GM18873 (cell line): ENCODE results near the gene SPHK2.
"Not testable (repeated sequence)": the region's sequence is repeated elsewhere in the genome, so short reads cannot be mapped to it uniquely, and the experiment has no call there.

Source experiments
- ATAC-seq: cut with Tn5 transposase; IDR thresholded peaks from one replicate; pipeline ENCODE4 v1.9.1; 2021; ENCODE audit warnings: mild to moderate bottlenecking, moderate library complexity, moderate number of reproducible peaks; ENCODE audit not compliant: unreplicated experiment, low FRiP score

Gene SPHK2, protein sequence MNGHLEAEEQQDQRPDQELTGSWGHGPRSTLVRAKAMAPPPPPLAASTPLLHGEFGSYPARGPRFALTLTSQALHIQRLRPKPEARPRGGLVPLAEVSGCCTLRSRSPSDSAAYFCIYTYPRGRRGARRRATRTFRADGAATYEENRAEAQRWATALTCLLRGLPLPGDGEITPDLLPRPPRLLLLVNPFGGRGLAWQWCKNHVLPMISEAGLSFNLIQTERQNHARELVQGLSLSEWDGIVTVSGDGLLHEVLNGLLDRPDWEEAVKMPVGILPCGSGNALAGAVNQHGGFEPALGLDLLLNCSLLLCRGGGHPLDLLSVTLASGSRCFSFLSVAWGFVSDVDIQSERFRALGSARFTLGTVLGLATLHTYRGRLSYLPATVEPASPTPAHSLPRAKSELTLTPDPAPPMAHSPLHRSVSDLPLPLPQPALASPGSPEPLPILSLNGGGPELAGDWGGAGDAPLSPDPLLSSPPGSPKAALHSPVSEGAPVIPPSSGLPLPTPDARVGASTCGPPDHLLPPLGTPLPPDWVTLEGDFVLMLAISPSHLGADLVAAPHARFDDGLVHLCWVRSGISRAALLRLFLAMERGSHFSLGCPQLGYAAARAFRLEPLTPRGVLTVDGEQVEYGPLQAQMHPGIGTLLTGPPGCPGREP

DNA sequence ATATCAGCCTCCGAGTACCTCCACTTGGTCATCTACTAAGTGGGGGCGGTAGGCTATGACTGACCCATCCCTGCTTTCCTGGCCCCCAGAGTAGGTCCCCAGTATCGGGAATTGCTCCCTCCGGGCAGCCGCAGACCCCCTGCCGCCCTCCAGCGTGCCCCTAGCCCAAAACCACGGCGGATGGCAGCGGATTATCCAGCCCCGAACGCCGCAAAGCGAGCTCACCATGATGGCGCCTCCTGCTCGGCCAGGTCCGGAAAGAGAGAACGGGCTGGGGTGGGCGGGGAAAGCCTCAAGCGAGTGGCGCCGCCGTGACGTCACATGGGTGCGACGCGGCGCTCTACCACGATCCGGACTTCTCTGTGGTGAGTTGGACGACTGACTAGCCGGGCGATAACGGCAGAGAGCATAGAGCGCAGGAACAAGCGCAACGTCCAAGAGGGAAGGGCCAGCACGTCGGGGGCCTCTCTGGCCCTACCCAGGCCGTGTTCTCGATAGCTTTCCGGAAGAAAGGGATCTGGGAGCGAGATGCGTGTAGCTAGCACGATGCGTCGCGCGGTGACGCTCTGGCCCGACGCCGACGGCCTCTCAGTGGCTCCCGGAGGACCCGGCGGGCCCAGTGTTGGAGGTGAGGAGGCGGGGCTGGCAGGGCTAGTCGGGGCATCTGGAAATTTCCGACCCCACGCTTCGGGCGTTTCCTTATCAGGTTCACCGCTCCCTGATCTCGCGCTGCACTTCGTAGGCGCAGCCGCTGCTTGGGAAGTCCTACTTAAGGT is at the start of gene SPHK2, which contains the start of gene RPL18:
Gene SPHK2, plus strand, starts transcription at position 591 of the 776 bp plus-strand sequence. CDS start 1,009 bp downstream, outside the sequence.
Gene RPL18, minus strand, starts transcription at position 263 of the 776 bp plus-strand sequence. Its CDS starts 35 bp downstream, at position 228.
- peak; percentile 89 for ATAC-seq

DNA sequence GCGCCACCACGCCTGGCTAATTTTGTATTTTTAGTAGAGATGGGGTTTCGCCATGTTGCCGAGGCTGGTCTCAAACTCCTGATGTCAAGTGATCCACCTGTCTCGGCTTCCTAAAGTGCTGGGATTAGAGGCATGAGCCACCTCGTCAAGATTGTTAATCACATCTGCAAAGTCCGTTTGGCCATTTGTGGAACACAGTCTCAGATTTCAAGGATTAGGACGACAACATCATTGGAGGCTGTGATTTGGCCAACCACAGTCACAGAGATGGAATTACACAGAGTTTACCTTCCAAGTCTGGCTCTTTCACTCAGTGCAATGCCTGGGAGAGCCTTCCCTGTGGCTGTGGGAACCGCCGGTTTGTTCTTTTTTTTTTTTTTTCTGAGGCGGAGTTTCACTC is 49.5 kb upstream of the SPHK2 start:
- no peak for ATAC-seq

DNA sequence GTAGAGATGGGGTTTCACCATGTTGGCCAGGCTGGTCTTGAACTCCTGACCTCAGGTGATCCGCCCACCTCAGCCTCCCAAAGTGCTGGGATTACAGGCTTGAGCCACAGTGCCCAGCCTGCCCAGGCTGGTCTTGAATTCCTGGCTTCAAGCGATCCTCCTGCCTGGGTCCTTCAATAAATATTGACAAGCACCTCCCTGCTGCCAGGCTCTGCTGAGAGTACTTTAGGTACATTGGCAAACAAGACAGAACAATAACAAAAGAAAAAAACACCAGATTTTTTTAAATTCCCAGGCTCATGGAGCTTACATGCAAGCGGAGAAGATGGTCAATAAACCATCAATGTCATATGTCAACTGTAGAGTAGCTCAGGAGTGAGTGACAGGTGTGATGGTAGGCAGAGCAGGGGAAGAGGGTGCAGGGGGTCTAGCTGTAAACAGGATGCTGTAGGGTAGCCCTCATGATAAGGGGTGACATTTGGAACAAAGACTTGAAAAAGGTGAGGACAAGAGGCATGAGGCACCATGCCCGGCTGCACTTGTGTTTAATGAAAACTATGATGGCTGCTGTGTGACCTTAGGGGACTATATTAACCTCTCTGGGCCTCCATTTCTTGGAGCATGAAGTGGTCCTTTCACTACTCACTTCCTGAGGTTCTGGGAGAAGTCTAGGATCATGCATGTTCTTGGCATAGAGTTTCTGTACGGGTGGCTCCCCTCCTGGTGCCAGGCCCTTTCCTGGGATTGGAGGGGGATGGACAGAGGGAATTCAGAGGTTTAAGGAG is 47.7 kb upstream of the SPHK2 start:
- ATAC-seq: no peak

DNA sequence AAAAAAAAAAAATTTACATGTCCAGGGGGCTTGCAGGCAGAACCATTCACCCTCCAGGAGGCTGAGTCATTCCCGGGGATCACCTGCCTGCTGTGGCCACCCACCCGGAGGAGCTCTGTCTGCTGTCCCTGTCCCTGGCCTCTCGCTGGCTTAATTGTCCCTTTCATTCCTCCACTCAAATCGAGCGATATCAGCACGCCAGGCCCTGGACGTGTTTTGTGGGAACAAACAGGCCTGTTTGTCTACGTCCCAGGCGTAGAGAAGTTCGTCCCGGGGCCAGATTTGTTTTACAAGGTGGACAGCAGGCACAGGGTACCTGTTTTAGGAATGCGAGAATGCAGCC is 46.2 kb upstream of the SPHK2 start:
- no peak for ATAC-seq

DNA sequence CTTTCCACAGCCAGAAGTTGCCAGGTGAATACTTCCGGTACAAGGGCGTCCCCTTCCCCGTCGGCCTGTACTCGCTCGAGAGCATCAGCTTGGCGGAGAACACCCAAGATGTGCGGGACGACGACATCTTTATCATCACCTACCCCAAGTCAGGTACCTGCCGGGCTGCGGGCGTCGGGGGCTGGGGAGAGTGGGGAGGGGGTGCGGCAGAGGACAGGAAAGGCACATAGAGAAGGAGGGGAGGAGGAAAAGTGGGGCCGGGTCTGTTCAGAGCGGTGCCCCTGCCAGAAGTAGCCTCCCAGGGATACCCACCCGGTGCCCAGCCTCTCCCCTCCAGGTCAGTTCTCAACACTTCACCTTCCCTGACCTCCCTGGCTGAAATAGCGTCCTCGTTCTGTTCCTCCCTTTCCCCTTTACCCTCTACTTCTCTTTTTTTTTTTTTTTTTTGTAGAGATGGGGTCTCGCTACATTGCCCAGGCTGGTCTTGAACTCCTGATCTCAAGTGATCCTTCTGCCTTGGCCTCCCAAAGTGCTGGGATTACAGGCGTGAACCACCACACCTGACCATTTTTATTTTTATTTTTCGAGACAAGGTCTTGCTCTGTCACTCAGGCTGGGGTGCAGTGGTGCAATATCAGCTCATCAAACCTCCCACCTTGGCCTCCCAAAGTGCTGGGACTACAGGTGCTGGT is 43.2 kb upstream of the SPHK2 start:
- no peak for ATAC-seq

DNA sequence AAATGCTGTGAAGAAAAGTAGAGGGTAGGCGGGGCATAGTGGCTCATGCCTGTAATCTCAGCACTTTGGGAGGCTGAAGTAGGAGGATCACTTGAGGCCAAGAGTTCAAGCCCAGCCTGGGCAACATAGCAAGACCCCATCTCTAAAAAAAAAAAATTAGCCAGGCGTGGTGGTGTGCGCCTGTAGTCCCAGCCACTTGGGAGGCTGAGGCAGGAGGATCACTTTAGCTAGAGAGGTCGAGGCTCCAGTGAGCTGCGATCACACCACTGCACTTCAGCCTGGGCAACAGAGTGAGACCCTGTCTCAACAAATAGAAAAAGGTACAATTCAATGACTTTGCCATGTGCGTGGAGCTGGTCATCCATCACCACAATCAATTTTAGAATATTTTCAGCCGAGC is 41.4 kb upstream of the SPHK2 start:
- ATAC-seq: not testable (repeated sequence)

DNA sequence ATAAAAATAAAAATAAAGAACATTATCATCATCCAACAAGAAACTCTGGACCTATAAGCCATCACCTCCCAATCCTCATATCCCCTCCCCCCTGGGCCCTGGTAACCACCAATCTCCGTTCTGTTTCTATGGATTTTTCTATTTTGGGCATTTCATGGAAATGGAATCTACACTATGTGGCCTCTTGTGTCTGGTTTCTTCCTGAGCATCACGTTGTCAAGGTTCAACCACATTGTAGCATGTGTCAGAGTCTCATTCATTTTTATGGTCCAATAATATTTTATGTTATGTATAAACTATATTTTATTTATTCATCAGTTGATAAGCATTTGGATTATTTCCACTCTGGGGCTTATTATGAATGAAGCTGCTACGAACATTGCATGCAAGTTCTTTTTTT is 40.4 kb upstream of the SPHK2 start:
- no peak for ATAC-seq

DNA sequence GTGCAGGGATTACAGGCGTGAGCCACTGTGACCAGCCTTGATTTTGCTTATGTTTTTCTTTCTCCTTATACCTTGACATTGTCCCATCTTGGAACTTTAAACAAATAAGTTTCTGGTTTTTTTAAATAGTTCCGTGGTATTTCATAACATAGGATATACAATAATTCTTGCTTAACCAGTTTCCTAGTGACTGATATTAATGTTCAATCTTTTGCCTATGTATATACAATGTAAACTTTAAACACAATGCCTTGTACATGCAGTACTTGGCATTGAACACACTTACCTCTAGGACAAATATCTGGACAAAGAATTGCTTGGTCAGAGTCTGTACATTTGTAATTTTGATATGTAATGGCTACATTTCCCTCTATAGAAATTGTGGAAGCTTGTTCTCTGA is 37.1 kb upstream of the SPHK2 start:
- no peak for ATAC-seq

DNA sequence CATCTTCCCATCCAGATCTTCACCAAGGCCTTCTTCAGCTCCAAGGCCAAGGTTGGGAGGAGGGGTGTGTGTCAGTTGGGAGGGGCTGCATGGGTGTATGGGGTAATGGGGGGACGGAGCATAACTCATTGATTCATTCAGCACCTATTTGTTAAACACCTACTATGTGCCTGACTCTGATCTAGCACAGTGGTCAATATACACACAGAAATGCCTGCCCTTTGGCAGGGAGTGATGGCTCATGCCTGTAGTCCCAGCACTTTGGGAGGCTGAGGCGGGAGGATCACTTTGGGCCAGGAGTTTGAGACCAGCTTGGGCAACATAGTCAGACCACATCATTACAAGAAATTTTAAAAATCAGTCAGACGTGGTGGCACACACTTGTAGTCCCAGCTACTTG is 31.9 kb upstream of the SPHK2 start:
- ATAC-seq: no peak

DNA sequence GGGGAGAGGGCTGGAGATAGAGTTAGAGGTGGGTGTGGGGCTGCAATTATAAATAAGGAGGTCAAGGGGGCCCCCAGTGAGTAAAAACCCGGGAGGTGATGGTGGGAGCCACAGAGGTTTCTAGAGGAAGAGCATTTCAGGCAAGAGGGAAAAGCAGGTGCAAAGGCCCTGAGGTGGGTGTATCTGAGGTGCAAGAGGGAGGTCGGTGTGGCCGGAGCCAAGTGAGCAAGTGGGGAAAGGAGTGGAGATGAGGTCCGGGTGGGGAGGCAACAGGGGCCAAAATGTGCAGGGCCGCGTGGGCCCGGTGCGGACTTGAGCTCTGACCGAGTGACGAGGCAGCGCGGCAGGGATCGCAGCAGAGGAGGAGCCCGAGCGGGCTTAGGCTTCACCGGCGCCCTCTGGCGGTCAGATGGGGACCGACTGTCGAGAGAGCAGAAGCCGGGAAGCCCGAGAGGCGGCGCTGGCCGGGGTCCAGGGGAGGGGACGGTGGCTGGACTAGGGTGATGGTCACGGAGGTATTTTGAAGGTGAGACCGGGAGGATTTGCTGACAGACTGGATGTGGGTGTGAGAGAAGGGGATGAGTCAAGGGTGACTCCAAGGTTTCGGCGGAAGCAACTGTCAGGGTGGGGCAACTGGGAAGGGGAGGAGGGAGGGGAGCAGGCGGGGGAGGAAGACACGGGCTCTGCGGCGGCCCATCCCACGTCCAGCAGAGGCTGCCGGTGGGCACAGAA is 30.5 kb upstream of the SPHK2 start:
- no peak for ATAC-seq

DNA sequence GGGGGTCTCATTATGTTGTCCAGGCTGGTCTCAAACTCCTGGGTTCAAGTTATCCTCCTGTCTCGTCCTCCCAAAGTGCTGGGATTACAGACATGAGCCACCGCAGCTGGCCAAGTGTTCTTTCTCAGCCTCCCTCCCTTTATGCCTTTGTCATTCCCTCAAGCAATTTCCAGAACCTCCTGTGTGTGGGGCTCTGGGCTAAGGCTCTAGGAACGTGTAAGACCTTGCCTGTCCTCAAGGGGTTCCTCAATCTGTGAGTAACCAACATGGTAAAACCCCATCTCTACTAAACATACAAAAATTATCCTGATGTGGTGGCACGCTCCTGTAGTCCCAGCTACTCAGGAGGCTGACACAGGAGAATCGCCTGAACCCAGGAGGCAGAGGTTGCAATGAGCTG is 28.3 kb upstream of the SPHK2 start:
- ATAC-seq: no peak

DNA sequence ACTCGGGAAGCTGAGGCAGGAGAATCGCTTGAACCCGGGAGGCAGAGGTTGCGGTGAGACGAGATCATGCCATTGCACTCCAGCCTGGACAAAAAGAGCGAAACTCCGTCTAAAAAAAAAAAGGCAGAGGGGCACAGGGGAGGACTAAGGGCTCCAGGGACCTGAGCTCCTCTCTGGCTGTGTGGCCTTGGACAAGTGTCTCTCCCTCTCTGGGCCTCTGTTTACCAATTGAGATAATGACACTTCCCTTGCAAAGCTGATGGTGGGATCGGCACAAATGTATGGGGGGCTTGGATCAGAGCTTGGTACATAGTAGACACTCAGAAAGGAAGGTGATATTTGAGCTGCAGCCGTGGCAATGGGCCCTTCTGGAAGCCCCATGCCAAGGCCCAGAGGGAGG is 24.1 kb upstream of the SPHK2 start:
- ATAC-seq: no peak

DNA sequence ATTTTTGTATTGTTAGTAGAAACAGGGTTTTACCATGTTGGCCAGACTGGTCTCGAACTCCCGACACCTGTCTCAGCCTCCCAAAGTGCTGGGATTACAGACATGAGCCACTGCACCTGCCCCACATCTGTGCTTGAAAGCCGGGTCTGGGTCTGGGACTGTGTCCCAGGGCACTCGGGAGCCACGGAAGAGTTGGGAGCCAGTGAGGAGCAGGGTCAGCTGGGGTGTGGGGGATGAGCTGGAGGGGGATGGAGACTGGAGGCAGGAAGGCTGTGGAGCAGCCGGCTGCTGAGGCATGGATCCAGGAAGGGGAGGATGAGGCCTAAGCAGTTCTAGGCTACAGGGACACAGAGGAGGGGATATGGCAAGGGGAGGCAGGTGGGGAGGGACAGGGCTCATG is 23.5 kb upstream of the SPHK2 start:
- no peak for ATAC-seq

DNA sequence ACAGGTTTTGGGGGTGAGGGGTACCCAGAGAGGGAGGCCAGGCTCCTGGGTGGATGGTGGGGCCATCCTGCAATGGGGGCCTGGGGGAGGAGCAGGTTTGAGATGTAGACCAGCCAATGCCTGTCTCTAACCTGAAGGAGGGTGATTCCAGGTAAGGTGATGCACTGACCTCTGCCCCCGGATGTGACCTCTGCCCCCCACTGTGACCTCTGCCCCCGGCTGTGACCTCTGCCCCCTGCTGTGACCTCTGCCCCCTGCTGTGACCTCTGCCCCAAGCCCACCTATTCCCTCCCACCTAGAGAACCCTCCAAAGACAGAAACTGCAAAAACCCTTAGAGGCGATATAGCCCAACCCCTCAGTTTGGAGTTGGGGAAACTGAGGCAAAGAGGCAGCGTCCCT is 23.1 kb upstream of the SPHK2 start:
- no peak for ATAC-seq

DNA sequence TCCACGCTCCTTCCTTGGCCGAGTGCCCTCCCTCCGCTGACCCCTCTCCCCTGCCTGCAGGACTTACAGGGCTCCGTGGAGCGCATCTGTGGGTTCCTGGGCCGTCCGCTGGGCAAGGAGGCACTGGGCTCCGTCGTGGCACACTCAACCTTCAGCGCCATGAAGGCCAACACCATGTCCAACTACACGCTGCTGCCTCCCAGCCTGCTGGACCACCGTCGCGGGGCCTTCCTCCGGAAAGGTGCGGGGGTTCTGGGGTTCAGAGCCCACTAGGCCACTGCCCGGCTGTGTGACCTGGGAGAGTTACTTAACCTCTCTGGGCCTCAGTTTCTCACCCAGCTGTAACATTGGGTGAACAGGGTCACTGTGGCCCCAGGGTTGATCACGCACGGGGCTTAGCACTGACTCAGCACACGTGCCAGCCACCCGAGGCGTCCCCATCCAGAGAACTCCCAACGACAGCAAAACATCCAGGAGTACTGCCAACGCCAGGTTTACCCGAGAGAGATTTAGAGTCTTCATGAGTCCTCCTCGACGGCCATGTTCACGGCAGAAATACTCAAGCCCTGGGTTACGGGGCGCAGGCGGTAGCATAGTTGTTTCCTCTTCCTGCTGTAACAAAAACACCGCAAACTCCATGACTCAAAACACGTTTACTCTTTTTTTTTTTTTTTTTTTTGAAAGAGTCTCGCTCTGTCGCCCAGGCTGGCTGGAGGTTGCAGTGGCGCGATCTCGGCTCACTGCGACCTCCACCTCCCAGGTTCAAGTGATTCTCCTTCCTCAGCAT is 22.4 kb upstream of the SPHK2 start:
- ATAC-seq: no peak

DNA sequence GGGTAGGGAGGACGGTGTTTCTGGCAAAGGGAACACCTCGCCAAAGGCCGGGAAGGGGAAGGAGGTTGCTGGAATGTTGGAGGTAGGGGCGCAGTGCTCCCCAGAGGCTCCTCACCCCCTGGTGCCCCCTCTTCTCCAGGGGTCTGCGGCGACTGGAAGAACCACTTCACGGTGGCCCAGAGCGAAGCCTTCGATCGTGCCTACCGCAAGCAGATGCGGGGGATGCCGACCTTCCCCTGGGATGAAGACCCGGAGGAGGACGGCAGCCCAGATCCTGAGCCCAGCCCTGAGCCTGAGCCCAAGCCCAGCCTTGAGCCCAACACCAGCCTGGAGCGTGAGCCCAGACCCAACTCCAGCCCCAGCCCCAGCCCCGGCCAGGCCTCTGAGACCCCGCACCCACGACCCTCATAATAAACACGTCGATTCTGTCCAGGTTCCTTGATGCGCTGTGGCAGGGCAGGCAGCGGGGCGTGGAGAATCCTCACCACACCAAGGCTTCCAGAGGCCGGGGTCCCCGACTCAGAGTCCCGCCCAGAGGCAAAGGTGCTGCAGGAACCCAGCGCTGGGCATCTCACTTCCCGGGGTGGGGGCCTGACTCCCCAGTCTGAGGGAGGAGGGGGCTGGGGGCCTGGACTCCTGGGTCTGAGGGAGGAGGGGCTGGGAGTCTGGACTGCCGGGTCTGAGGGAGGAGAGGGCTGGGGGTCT is 20.2 kb upstream of the SPHK2 start:
- no peak for ATAC-seq

DNA sequence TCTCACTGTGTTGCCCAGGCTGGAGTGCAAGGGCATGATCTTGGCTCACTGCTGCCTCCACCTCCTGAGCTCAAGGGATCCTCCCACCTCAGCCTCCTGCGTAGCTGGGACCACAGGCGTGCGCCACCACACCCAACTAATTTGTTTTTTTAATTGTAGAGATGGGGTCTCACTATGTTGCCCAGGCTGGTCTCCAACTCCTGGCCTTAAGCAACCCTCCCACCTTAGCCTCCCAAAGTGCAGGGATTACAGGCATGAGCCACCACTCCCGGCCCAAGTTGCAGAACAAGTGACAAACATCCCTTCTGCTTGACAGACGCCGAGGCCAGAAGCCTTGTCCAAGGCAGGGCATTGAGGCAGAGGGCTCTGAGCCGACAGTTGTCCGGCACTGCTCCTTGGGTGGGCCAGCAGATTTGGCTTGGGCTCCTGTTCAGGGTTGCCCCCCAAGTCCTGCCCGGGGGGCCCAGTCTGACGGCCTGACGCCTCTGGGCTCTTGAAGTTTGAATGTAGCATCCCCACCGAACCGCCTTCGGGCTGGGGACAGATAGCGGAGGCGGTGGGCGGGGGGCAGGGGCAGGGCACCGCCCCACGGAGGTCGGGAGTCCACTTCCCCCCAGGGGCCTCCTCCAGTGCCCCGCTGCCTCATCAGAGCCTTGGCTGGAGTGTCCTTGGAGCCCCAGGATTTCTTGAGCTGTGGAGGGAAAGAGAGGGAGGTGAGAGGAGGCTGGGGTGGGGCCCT is 18.5 kb upstream of the SPHK2 start:
- ATAC-seq: no peak
